ENCODE results near the gene TTLL9.

DNA sequence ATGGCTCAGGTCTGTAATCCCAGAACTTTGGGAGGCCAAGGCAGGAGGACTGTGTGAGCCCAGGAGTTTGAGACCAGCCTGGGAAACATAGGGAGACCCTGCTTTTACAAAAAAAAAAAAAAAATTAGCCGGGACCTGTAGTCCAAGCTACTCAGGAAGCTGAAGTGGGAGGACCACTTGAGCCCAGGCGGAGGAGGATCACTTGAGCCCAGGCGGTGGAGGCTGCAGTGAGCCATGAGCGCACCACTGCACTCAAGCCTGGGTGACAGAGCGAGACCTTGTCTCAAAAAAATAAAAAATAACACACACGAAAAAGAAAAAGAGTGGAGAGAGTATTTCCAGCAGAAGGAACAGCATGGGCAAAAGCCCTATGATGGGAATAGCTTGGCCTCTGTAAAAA is 2.0 kb downstream of the TTLL9 start:
- TF ChIP-seq, protein P1, sequence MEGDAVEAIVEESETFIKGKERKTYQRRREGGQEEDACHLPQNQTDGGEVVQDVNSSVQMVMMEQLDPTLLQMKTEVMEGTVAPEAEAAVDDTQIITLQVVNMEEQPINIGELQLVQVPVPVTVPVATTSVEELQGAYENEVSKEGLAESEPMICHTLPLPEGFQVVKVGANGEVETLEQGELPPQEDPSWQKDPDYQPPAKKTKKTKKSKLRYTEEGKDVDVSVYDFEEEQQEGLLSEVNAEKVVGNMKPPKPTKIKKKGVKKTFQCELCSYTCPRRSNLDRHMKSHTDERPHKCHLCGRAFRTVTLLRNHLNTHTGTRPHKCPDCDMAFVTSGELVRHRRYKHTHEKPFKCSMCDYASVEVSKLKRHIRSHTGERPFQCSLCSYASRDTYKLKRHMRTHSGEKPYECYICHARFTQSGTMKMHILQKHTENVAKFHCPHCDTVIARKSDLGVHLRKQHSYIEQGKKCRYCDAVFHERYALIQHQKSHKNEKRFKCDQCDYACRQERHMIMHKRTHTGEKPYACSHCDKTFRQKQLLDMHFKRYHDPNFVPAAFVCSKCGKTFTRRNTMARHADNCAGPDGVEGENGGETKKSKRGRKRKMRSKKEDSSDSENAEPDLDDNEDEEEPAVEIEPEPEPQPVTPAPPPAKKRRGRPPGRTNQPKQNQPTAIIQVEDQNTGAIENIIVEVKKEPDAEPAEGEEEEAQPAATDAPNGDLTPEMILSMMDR (IDR thresholded peaks at IDR 0.05) = no peak
- TF ChIP-seq POLR2A (IDR thresholded peaks at IDR 0.05) = no peak

Measured in esophagus squamous epithelium (tissue), 4 donors.